Endothelial cell (in vitro differentiated cells): ENCODE results near the gene PATE3. TPM values are rescaled to one million over a fixed set of nuclear protein-coding genes. Genes with fewer than 3 reads are reported as not detected.

Experiments
- DNase-seq: peaks from one replicate; pipeline ENCODE4 v3.0.0; 2021; ENCODE audit warnings: low spot score
- H3K27ac Mint-ChIP-seq: one replicate; pipeline ENCODE4 v1.8.0; 2021; ENCODE audit warnings: mixed read lengths, inconsistent platforms; ENCODE audit not compliant: unreplicated experiment
- H3K27me3 Mint-ChIP-seq: one replicate; pipeline ENCODE4 v1.8.0; 2021; ENCODE audit warnings: mild to moderate bottlenecking, moderate library complexity, mixed read lengths, inconsistent platforms; ENCODE audit not compliant: unreplicated experiment
- H3K36me3 Mint-ChIP-seq: one replicate; pipeline ENCODE4 v1.8.0; 2021; ENCODE audit warnings: mild to moderate bottlenecking, low read depth, mixed read lengths, inconsistent platforms; ENCODE audit not compliant: unreplicated experiment
- H3K4me1 Mint-ChIP-seq: one replicate; pipeline ENCODE4 v1.8.0; 2021; ENCODE audit warnings: mild to moderate bottlenecking, mixed read lengths, inconsistent platforms; ENCODE audit not compliant: unreplicated experiment
- H3K4me3 Mint-ChIP-seq: one replicate; pipeline ENCODE4 v1.8.0; 2021; ENCODE audit warnings: mild to moderate bottlenecking, mixed read lengths, inconsistent platforms; ENCODE audit not compliant: unreplicated experiment
- H3K9me3 Mint-ChIP-seq: one replicate; pipeline ENCODE4 v1.8.0; 2021; ENCODE audit warnings: mixed read lengths, inconsistent platforms; ENCODE audit not compliant: unreplicated experiment
- CTCF ChIP-seq: fragments of 200-600 bp; sonication (generic); IDR thresholded peaks from one replicate; pipeline ENCODE4 v1.5.0; 2021; ENCODE audit warnings: antibody characterized with exemption; ENCODE audit not compliant: unreplicated experiment
- total RNA-seq: library from RNA; stranded (reverse); fragmentation: NEBNext Ultra II Directional; extraction: Animal tissue kit (Norgen Biotek cat#: 25700); gene quantifications from one replicate; pipeline ENCODE4 v1.2.1, GENCODE V29; 2021; ENCODE audit not compliant: unreplicated experiment

PATE3 gene
- total RNA-seq, 1 donor from 2014 or later: not detected

- Mint-ChIP-seq H3K27ac (no peak overlapping the region), H3K4me3 (no peak overlapping the region), H3K27me3 (no peaks in the 10 kb centered on the region), H3K9me3 (no peaks in the 10 kb centered on the region), H3K4me1 (no peaks in the 10 kb centered on the region), H3K36me3 (no peaks in the 10 kb centered on the region)
- DNase-seq: no peak
- TF ChIP-seq CTCF: no peak
Measured at GRCh38 chr11:125807909-125808308, 20.0 kb downstream of the PATE3 start.

- no peaks in the 10 kb centered on the region for H3K9me3 Mint-ChIP-seq
- no peak within 1 kb of the TSS for H3K4me3 Mint-ChIP-seq
- no peak for DNase-seq
- no peaks in the 10 kb centered on the region for H3K36me3 Mint-ChIP-seq
- TF ChIP-seq CTCF: no peak
- peaks cover 3% of the 10 kb centered on the region for H3K27me3 Mint-ChIP-seq
- no peak within 1 kb of the TSS for H3K27ac Mint-ChIP-seq
- H3K4me1 Mint-ChIP-seq: no peaks in the 10 kb centered on the region
Measured at GRCh38 chr11:125833016-125833415, 45.1 kb downstream of the PATE3 start, which contains the start of gene PATE4. Gene PATE4, plus strand, starts transcription at chr11:125833316. Its CDS starts 44 bp downstream, at chr11:125833360.

GRCh38 chr11:125835748-125836147, 47.8 kb downstream of the PATE3 start:
- DNase-seq: no peak
- TF ChIP-seq CTCF: no peak
- H3K4me3 Mint-ChIP-seq: no peak overlapping the region
- no peaks in the 10 kb centered on the region for H3K36me3 Mint-ChIP-seq
- no peak overlapping the region for H3K27ac Mint-ChIP-seq
- no peaks in the 10 kb centered on the region for H3K4me1 Mint-ChIP-seq
- peaks cover 3% of the 10 kb centered on the region for H3K27me3 Mint-ChIP-seq
- H3K9me3 Mint-ChIP-seq: no peaks in the 10 kb centered on the region

Other genes with a start within 250 kb of the PATE3 start
- 134 TPM for gene EI24, start 218.7 kb upstream of the PATE3 start, total RNA-seq
- gene STT3A, start 195.3 kb upstream of the PATE3 start, total RNA-seq: 202 TPM
- gene CHEK1, start 163.0 kb upstream of the PATE3 start, total RNA-seq: 57.0 TPM
- gene ACRV1, start 107.3 kb upstream of the PATE3 start, total RNA-seq: not detected
- gene PATE1, start 41.8 kb upstream of the PATE3 start, total RNA-seq: not detected
- not detected for gene PATE2, start 9.3 kb upstream of the PATE3 start, total RNA-seq
- gene PATE4, start 45.2 kb downstream of the PATE3 start, total RNA-seq: 0.31 TPM
- gene HYLS1, start 99.5 kb downstream of the PATE3 start, total RNA-seq: 5.5 TPM
- gene PUS3, start 115.1 kb downstream of the PATE3 start, total RNA-seq: 13.1 TPM
- gene DDX25, start 116.4 kb downstream of the PATE3 start, total RNA-seq: 7.5 TPM
- gene VSIG10L2, start 157.9 kb downstream of the PATE3 start, total RNA-seq: not detected